Upper lobe of left lung (tissue), 6 donors: ENCODE data around the gene GMDS. TPM values are rescaled to one million over a fixed set of nuclear protein-coding genes. Genes with fewer than 3 reads are reported as not detected.

ENCODE experiments used
- ATAC-seq, 2 donors: fragments of 200-7000 bp; cut with Tn5 transposase; one replicate each; pipeline ENCODE4 v1.9.1; 2022; ENCODE audit warnings: mild to moderate bottlenecking in 2 of 2, moderate library complexity in 2 of 2; ENCODE audit not compliant: low FRiP score in 2 of 2
- DNase-seq, 2 donors: peaks; one replicate each; pipeline ENCODE4 v3.0.0-alpha.2; 2019 to 2020
- H3K27ac ChIP-seq, 4 donors: fragments of 200-600 bp; sonication (generic); one replicate each; pipeline ENCODE4 v1.5.1; 2016 to 2019
- H3K27me3 ChIP-seq, 4 donors: fragments of 200-600 bp; sonication (generic); one replicate each; pipeline ENCODE4 v1.5.1; 2017 to 2019
- H3K36me3 ChIP-seq, 4 donors: fragments of 200-600 bp; sonication (generic); one replicate each; pipeline ENCODE4 v1.5.1; 2016 to 2019
- H3K4me1 ChIP-seq, 4 donors: fragments of 200-600 bp; sonication (generic); one replicate each; pipeline ENCODE4 v1.5.1; 2018 to 2019
- H3K4me3 ChIP-seq, 4 donors: fragments of 200-600 bp; sonication (generic); one replicate each; pipeline ENCODE4 v1.5.1; 2017 to 2019; ENCODE audit warnings: mild to moderate bottlenecking in 2 of 4, moderate library complexity in 1 of 4
- H3K9me3 ChIP-seq, 4 donors: fragments of 200-600 bp; sonication (generic); one replicate each; pipeline ENCODE4 v1.5.1; 2018 to 2019
- CTCF ChIP-seq, 6 experiments: fragments of 450-650 bp in 4 of 6; fragments of 200-600 bp in 2 of 6; sonication (generic) in 2 of 6; IDR thresholded peaks; one replicate each; pipeline ENCODE4 v1.5.1; 2016 to 2019; ENCODE audit warnings: antibody characterized with exemption in 6 of 6
- EP300 ChIP-seq, 4 donors: sonication (generic); formaldehyde crosslinking; IDR thresholded peaks; one replicate each; pipeline ENCODE4 v1.5.1; 2017; ENCODE audit warnings: antibody characterized with exemption in 4 of 4, control low read depth in 2 of 4
- POLR2A ChIP-seq, 4 donors: fragments of 450-650 bp; IDR thresholded peaks; one replicate each; pipeline ENCODE4 v1.5.1; 2016 to 2017; ENCODE audit warnings: antibody characterized with exemption in 4 of 4, mild to moderate bottlenecking in 2 of 4
- POLR2AphosphoS5 ChIP-seq, 2 donors: sonication (generic); formaldehyde crosslinking; IDR thresholded peaks; one replicate each; pipeline ENCODE4 v1.5.1; 2017; ENCODE audit warnings: antibody characterized with exemption in 2 of 2
- WGBS, 2 donors: methylation state at CpG; one replicate each; pipeline ENCODE4 v1.1.5; 2017 to 2018; 5-methylcytosine and 5-hydroxymethylcytosine counted together
- total RNA-seq, 6 donors: library from RNA; depleted of rRNA in 4 of 6; stranded (reverse); fragments of >200 nt in 4 of 6; gene quantifications; one replicate each; pipeline versions ENCODE4 v1.1.0 to v1.2.1, GENCODE V29; 2016 to 2021
- donor health status: DM: no; HTN: no; CAD: no; lungs with moderate emphysema.
- donor health status: DM: no; HTN: yes; CAD: no; lungs with severe emphysema.

The GMDS gene
- total RNA-seq, 6 donors from 2014 or later, result 7.6 to 17.8 (median 14.1) TPM

DNA sequence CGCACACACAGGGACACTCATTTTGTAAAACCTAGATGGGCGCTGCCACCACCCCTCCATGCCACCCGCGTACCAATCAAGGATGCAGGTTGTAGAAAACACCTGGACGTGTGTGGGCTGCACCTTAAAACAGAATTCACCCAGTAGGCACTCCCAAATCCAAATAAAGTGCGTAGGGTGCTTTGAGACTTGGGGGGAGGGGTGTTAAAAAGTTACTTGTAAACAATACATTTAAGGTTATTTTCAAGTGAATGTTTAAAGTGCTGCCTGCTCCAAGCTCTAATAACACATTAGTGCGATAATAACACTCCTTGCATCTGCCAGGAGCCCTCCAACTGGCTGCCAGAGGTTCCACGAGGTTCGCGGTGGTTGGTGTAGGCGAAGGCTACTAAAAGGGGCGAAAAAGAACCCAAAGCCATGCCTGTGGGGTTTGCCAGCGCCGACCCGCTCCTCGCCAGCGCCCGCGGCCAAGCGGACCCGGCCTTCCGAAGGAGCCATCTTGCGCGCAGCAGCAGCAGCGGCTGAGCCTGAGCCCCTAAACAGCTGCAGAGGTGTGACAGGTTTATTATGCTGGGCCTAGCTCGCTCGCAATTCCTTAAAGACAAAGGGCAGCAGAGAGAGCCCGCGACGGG is 624.2 kb downstream of the GMDS start:
- H3K36me3 ChIP-seq, result no peaks in the 10 kb centered on the region
- WGBS, 2 donors, result 94 to 96% methylated on average over 30 of the region's 30 CpGs
- peaks cover 0 to 55% (median 30%) of the 10 kb centered on the region in 4 donors for H3K27me3 ChIP-seq
- DNase-seq, result peak in 1 of 2 donors; percentile 76
- ATAC-seq, result no peak
- peaks cover 18 to 40% (median 29%) of the 10 kb centered on the region in 4 donors for H3K4me1 ChIP-seq
- no peaks in the 10 kb centered on the region for H3K9me3 ChIP-seq
- TF ChIP-seq EP300 (IDR thresholded peaks at IDR 0.05), result no peak
- no peak overlapping the region for H3K4me3 ChIP-seq
- no peak overlapping the region for H3K27ac ChIP-seq

DNA sequence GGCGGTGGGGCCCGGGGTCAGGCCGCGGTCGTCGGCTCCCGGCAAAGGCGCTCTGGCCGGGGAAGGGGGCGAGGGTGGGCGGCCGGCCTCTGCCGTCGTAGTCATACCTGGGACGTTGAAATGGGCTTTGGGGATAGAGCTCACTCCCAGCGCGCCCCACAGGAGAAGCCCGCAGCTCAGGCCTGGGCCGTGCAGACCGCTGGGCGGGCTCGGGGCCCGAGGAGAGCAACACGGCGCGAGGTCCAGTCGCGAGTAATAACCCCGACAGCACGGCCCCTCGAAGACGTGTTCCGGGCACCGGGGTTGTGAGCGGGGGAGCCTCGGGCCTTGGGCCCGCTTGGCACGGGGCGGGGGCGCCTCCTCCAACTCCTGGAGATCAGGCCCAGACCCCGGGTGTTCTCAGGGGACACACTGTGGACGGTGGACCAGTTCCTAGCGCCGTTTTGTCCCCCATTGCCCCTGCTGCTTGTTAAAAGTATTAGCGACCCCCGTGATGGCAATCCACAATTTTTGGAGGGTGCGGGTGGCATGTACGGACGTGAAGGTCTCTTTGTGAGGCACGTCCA is 624.8 kb downstream of the GMDS start:
- Histone ChIP-seq H3K27ac (no peak overlapping the region), H3K4me3 (peak overlapping the region in 1 of 4 donors; percentile 32), H3K36me3 (no peaks in the 10 kb centered on the region), H3K9me3 (no peaks in the 10 kb centered on the region), H3K27me3 (peaks cover 0 to 50% (median 27%) of the 10 kb centered on the region in 4 donors), H3K4me1 (peaks cover 17 to 34% (median 28%) of the 10 kb centered on the region in 4 donors)
- WGBS, 2 donors, result 57 to 61% methylated on average over 23 to 40 of the region's 50 CpGs
- DNase-seq (peak in 1 of 2 donors; percentile 79), ATAC-seq (peak in 1 of 2 donors; percentile 4)
- TF ChIP-seq POLR2A (IDR thresholded peaks at IDR 0.05) (no peak), POLR2AphosphoS5 (IDR thresholded peaks at IDR 0.05) (no peak), CTCF (IDR thresholded peaks at IDR 0.05) (no peak), EP300 (IDR thresholded peaks at IDR 0.05) (no peak)

GRCh38 chr6:1619673-1620503 is 625.5 kb downstream of the GMDS start:
- Histone ChIP-seq H3K9me3 (no peaks in the 10 kb centered on the region), H3K36me3 (no peaks in the 10 kb centered on the region), H3K4me3 (peak overlapping the region in 3 of 4 donors; percentile 5 to 32 (median 29)), H3K27me3 (peaks cover 0 to 50% (median 27%) of the 10 kb centered on the region in 4 donors), H3K27ac (no peak overlapping the region), H3K4me1 (peaks cover 12 to 30% (median 22%) of the 10 kb centered on the region in 4 donors)
- ATAC-seq, result peak in 1 of 2 donors; percentile 19
- TF ChIP-seq POLR2A (IDR thresholded peaks at IDR 0.05), result no peak
- no peak for TF ChIP-seq EP300 (IDR thresholded peaks at IDR 0.05)
- TF ChIP-seq CTCF (IDR thresholded peaks at IDR 0.05), result no peak
- no peak for TF ChIP-seq POLR2AphosphoS5 (IDR thresholded peaks at IDR 0.05)
- DNase-seq, result peak in 1 of 2 donors; percentile 85
- WGBS, 2 donors, result 10% methylated on average over 65 of the region's 83 CpGs; no CpG with 5 or more reads in 1 of the 2 donors

- Histone ChIP-seq H3K9me3 (no peaks in the 10 kb centered on the region), H3K27ac (no peak overlapping the region), H3K27me3 (peaks cover 0 to 52% (median 27%) of the 10 kb centered on the region in 4 donors), H3K36me3 (no peaks in the 10 kb centered on the region), H3K4me1 (peaks cover 17 to 30% (median 21%) of the 10 kb centered on the region in 4 donors), H3K4me3 (peak overlapping the region in 1 of 4 donors; percentile 5)
- ATAC-seq, result no peak
- TF ChIP-seq POLR2A (IDR thresholded peaks at IDR 0.05), result no peak
- no peak for TF ChIP-seq POLR2AphosphoS5 (IDR thresholded peaks at IDR 0.05)
- no peak for TF ChIP-seq EP300 (IDR thresholded peaks at IDR 0.05)
- no peak for TF ChIP-seq CTCF (IDR thresholded peaks at IDR 0.05)
- 21 to 43% methylated on average over 9 to 31 of the region's 40 CpGs for WGBS, 2 donors
- peak in 1 of 2 donors; percentile 71 for DNase-seq
Observed at GRCh38 chr6:1619098-1619672, 626.2 kb downstream of the GMDS start.
